Smooth muscle cell (in vitro differentiated cells): ENCODE data around the gene EDN3. TPM values are rescaled to one million over a fixed set of nuclear protein-coding genes. Genes with fewer than 3 reads are reported as not detected.

Source experiments
- DNase-seq: peaks from one replicate; lab custom pipeline; 2025; ENCODE audit not compliant: unreplicated experiment; lab: John Stamatoyannopoulos, UW
- H2AFZ ChIP-seq: fragments of 200-600 bp; sonication (generic); 2 replicates; pipeline ENCODE4 v1.6.0; 2016; ENCODE audit warnings: antibody characterized with exemption, low read depth, mild to moderate bottlenecking
- H3F3A ChIP-seq: fragments of 200-600 bp; sonication (generic); 2 replicates; pipeline ENCODE4 v1.6.0; 2017; ENCODE audit warnings: antibody characterized with exemption, low read depth
- H3K27ac ChIP-seq: fragments of 200-600 bp; sonication (generic); 2 replicates; pipeline ENCODE4 v1.5.1; 2016; ENCODE audit warnings: low read depth, mild to moderate bottlenecking
- H3K27me3 ChIP-seq: fragments of 200-600 bp; sonication (generic); 2 replicates; pipeline ENCODE4 v1.6.1; 2016; ENCODE audit warnings: low read depth, mild to moderate bottlenecking
- H3K36me3 ChIP-seq: fragments of 200-600 bp; sonication (generic); 2 replicates; pipeline ENCODE4 v1.5.1; 2016; ENCODE audit warnings: low read depth
- H3K4me1 ChIP-seq: fragments of 200-600 bp; sonication (generic); 2 replicates; pipeline ENCODE4 v1.5.1; 2016; ENCODE audit warnings: low read depth
- H3K4me2 ChIP-seq: fragments of 200-600 bp; sonication (generic); 2 replicates; pipeline ENCODE4 v1.6.0; 2016; ENCODE audit warnings: mild to moderate bottlenecking
- H3K4me3 ChIP-seq: fragments of 200-600 bp; sonication (generic); 2 replicates; pipeline ENCODE4 v1.5.1; 2016; ENCODE audit warnings: mild to moderate bottlenecking
- H3K79me2 ChIP-seq: fragments of 200-600 bp; sonication (generic); 2 replicates; pipeline ENCODE4 v1.6.0; 2016; ENCODE audit warnings: low read depth, mild to moderate bottlenecking
- H3K9ac ChIP-seq: fragments of 200-600 bp; sonication (generic); 2 replicates; pipeline ENCODE4 v1.6.0; 2016; ENCODE audit warnings: low read depth
- H3K9me3 ChIP-seq: fragments of 200-600 bp; sonication (generic); replicated peaks from 2 replicates; pipeline ENCODE4 v1.5.1; 2016; ENCODE audit warnings: low read depth
- H4K20me1 ChIP-seq: fragments of 200-600 bp; sonication (generic); 2 replicates; pipeline ENCODE4 v1.6.0; 2016; ENCODE audit warnings: low read depth
- CTCF ChIP-seq: fragments of 200-600 bp; sonication (generic); IDR thresholded peaks from 2 replicates; pipeline ENCODE4 v1.5.1; 2017; ENCODE audit warnings: borderline replicate concordance, mild to moderate bottlenecking, antibody characterized with exemption; ENCODE audit not compliant: insufficient read depth, poor library complexity, severe bottlenecking
- WGBS: methylation state at CpG from one replicate; pipeline ENCODE4 v1.1.7; 2016; ENCODE audit warnings: low lambda C conversion rate; 5-methylcytosine and 5-hydroxymethylcytosine counted together
- polyA plus RNA-seq: library from polyadenylated mRNA; unstranded; fragments of >200 nt; fragmentation: Nextera tagmentation; extraction: Ambion mirVana; gene quantifications from 2 replicates; pipeline ENCODE4 v1.2.1, GENCODE V29; 2016
- total RNA-seq: library from RNA; depleted of rRNA; stranded (reverse); fragments of >200 nt; gene quantifications from 2 replicates; pipeline ENCODE4 v1.2.3, GENCODE V29; 2014

Gene EDN3
- total and polyA plus RNA-seq, 2 experiments from 2014 or later = not detected

GRCh38 chr20:59276938-59277337, 23.5 kb upstream of the EDN3 start:
- Histone ChIP-seq H3K9ac (no peak overlapping the region), H3K9me3 (no peaks in the 10 kb centered on the region), H2AFZ (no peak overlapping the region), H3F3A (no peaks in the 10 kb centered on the region), H3K4me3 (no peak overlapping the region), H3K27ac (no peak overlapping the region), H3K27me3 (peaks cover 44% of the 10 kb centered on the region), H3K4me1 (no peaks in the 10 kb centered on the region), H3K79me2 (no peaks in the 10 kb centered on the region), H3K4me2 (no peak overlapping the region), H4K20me1 (no peaks in the 10 kb centered on the region), H3K36me3 (no peaks in the 10 kb centered on the region)
- DNase-seq = no peak
- TF ChIP-seq CTCF = no peak
- 70% methylated on average over 5 of the region's 5 CpGs for WGBS

GRCh38 chr20:59284470-59284869, 15.9 kb upstream of the EDN3 start:
- no peak for DNase-seq
- WGBS = 83% methylated on average over 5 of the region's 5 CpGs
- Histone ChIP-seq H3K9ac (no peak overlapping the region), H3K4me2 (no peak overlapping the region), H3K4me3 (no peak overlapping the region), H2AFZ (no peak overlapping the region), H3K27ac (no peak overlapping the region), H3F3A (no peaks in the 10 kb centered on the region), H3K27me3 (peaks cover 39% of the 10 kb centered on the region), H3K36me3 (no peaks in the 10 kb centered on the region), H3K79me2 (no peaks in the 10 kb centered on the region), H4K20me1 (no peaks in the 10 kb centered on the region), H3K4me1 (no peaks in the 10 kb centered on the region), H3K9me3 (no peaks in the 10 kb centered on the region)
- TF ChIP-seq CTCF = no peak

GRCh38 chr20:59289994-59290393, 10.4 kb upstream of the EDN3 start:
- Histone ChIP-seq H4K20me1 (no peaks in the 10 kb centered on the region), H3K4me1 (no peaks in the 10 kb centered on the region), H3K27ac (no peak overlapping the region), H3K9me3 (no peaks in the 10 kb centered on the region), H3K79me2 (no peaks in the 10 kb centered on the region), H3K27me3 (peaks cover 42% of the 10 kb centered on the region), H2AFZ (no peak overlapping the region), H3K4me3 (no peak overlapping the region), H3K9ac (no peak overlapping the region), H3K36me3 (no peaks in the 10 kb centered on the region), H3F3A (no peaks in the 10 kb centered on the region), H3K4me2 (no peak overlapping the region)
- TF ChIP-seq CTCF = no peak
- 78% methylated on average over 5 of the region's 5 CpGs for WGBS
- no peak for DNase-seq

- H2AFZ ChIP-seq = no peak overlapping the region
- H3K27ac ChIP-seq = no peak overlapping the region
- H3K79me2 ChIP-seq = no peaks in the 10 kb centered on the region
- H3K4me3 ChIP-seq = no peak overlapping the region
- H4K20me1 ChIP-seq = no peaks in the 10 kb centered on the region
- TF ChIP-seq CTCF = no peak
- H3K27me3 ChIP-seq = peaks cover 48% of the 10 kb centered on the region
- no peaks in the 10 kb centered on the region for H3K9me3 ChIP-seq
- no peaks in the 10 kb centered on the region for H3F3A ChIP-seq
- H3K36me3 ChIP-seq = no peaks in the 10 kb centered on the region
- DNase-seq = no peak
- H3K4me2 ChIP-seq = no peak overlapping the region
- H3K4me1 ChIP-seq = no peaks in the 10 kb centered on the region
- no peak overlapping the region for H3K9ac ChIP-seq
- 88% methylated on average over 19 of the region's 19 CpGs for WGBS
Measured at GRCh38 chr20:59291740-59292383, 8.5 kb upstream of the EDN3 start.
